HL-60 (cell line): ENCODE results near the gene XPNPEP3.

Experiments
- DNase-seq, 2 experiments: peaks; one replicate each; pipeline ENCODE4 v3.0.0-alpha.2; 2010 to 2020; ENCODE audit warnings: low read depth in 1 of 2, low spot score in 1 of 2
- H3K27ac ChIP-seq: fragments of 250-450 bp; sonication (Bioruptor Pico); replicated peaks from 2 replicates; pipeline ENCODE4 v1.5.1; 2020; ENCODE audit warnings: mild to moderate bottlenecking, moderate library complexity
- H3K27me3 ChIP-seq: fragments of 250-450 bp; sonication (Bioruptor Pico); 2 replicates; pipeline ENCODE4 v1.5.1; 2021; ENCODE audit warnings: mild to moderate bottlenecking, moderate library complexity; ENCODE audit not compliant: insufficient read depth, poor library complexity, severe bottlenecking
- H3K4me3 ChIP-seq: replicated peaks from 2 replicates; pipeline ENCODE4 v1.5.1; 2011; ENCODE audit warnings: mild to moderate bottlenecking, control low read depth, low read length; ENCODE audit not compliant: insufficient read depth
- CTCF ChIP-seq: IDR thresholded peaks from one replicate; pipeline ENCODE4 v1.5.1; 2011; ENCODE audit warnings: low read length, control low read depth, inconsistent platforms; ENCODE audit not compliant: insufficient read depth
- GABPA ChIP-seq: IDR thresholded peaks from 2 replicates; pipeline ENCODE4 v1.6.1; 2012; ENCODE audit warnings: low read depth
- POLR2AphosphoS5 ChIP-seq: IDR thresholded peaks from 2 replicates; pipeline ENCODE4 v1.6.1; 2012; ENCODE audit warnings: low read depth
- REST ChIP-seq: IDR thresholded peaks from 2 replicates; pipeline ENCODE4 v1.6.1; 2012; ENCODE audit warnings: low read depth; ENCODE audit not compliant: insufficient replicate concordance
- SPI1 ChIP-seq: IDR thresholded peaks from 2 replicates; pipeline ENCODE4 v1.6.1; 2012; ENCODE audit warnings: low read depth, mild to moderate bottlenecking, borderline replicate concordance

XPNPEP3 gene

GRCh38 chr22:40928657-40929056, 71.7 kb downstream of the XPNPEP3 start:
- Histone ChIP-seq H3K27me3 (no peaks in the 10 kb centered on the region), H3K27ac (no peak overlapping the region), H3K4me3 (no peak overlapping the region)
- no peak for DNase-seq
- TF ChIP-seq REST = no peak
- no peak for TF ChIP-seq CTCF

GRCh38 chr22:40932396-40932795, 75.4 kb downstream of the XPNPEP3 start:
- H3K4me3 ChIP-seq = no peak overlapping the region
- no peak overlapping the region for H3K27ac ChIP-seq
- no peaks in the 10 kb centered on the region for H3K27me3 ChIP-seq
- DNase-seq = no peak
- no peak for TF ChIP-seq GABPA
- TF ChIP-seq REST = no peak
- no peak for TF ChIP-seq POLR2AphosphoS5
- no peak for TF ChIP-seq SPI1
- TF ChIP-seq CTCF = no peak

- Histone ChIP-seq H3K27me3 (no peaks in the 10 kb centered on the region), H3K27ac (no peak overlapping the region), H3K4me3 (no peak overlapping the region)
- TF ChIP-seq REST (no peak), CTCF (no peak), POLR2AphosphoS5 (no peak), SPI1 (no peak), GABPA (no peak)
- no peak for DNase-seq
Measured at GRCh38 chr22:40939202-40939601, 82.3 kb downstream of the XPNPEP3 start.
